K562 (cell line): Measurements from ENCODE around the gene NCAM2. TPM values are rescaled to one million over a fixed set of nuclear protein-coding genes. Genes with fewer than 3 reads are reported as not detected.

Experiments
- ATAC-seq: fragments of 200-7000 bp; cut with Tn5 transposase; 3 replicates; pipeline ENCODE4 v1.9.1; 2020; ENCODE audit warnings: moderate library complexity
- BruUV-seq: library from RNA; stranded (reverse); fragments of 400-500 nt; replicated peaks from 2 replicates; lab custom pipeline; 2021; lab: Mats Ljungman, UMichigan
- CTCF ChIA-PET: fragments of 300-600 bp; formaldehyde crosslinking; extraction: SDS; loops from one replicate; lab custom pipeline; 2021; ENCODE audit warnings: low intra/inter-chr PET ratio; lab: Yijun Ruan, JAX
- POLR2A ChIA-PET: fragments of 300-600, 350-650 bp; sonication (Branson Sonifier 250); formaldehyde crosslinking; extraction: SDS; loops from one replicate; lab custom pipeline; 2021; ENCODE audit warnings: antibody characterized with exemption, inconsistent platforms; lab: Yijun Ruan, JAX
- DNase-seq, 4 experiments: peaks; one replicate each; pipeline versions ENCODE4 v3.0.0 to v3.0.0-alpha.2; 2011 to 2018; ENCODE audit warnings: low spot score in 3 of 4, mixed read lengths in 3 of 4; ENCODE audit errors: extremely low read depth in 1 of 4
- FAIRE-seq: peaks from 2 replicates; lab custom pipeline; 2011; peaks lifted over from hg19 to GRCh38; lab: Jason Lieb, UNC
- H2AFZ ChIP-seq: 2 replicates; pipeline ENCODE4 v1.6.0; 2011; ENCODE audit warnings: low read depth, low read length, control low read depth, inconsistent platforms
- H3K27ac ChIP-seq: fragments of 200-600 bp; 3 replicates; pipeline ENCODE4 v1.8.0; 2011; ENCODE audit warnings: low read depth, mild to moderate bottlenecking, control low read depth, inconsistent platforms, low read length, moderate library complexity, mixed read lengths; ENCODE audit errors: extremely low read depth
- H3K27me3 ChIP-seq, 2 experiments: fragments of 300-600 bp in 1 of 2; 2 replicates in 1 of 2; 3 replicates in 1 of 2; pipeline versions ENCODE4 v1.6.0 to v1.8.0; 2011; ENCODE audit warnings: inconsistent platforms in 2 of 2, low read length in 2 of 2, mild to moderate bottlenecking in 1 of 2, mixed read lengths in 1 of 2, moderate library complexity in 1 of 2; ENCODE audit not compliant: control insufficient read depth in 2 of 2, insufficient read depth in 2 of 2
- H3K36me3 ChIP-seq: fragments of 300-600 bp; 3 replicates; pipeline ENCODE4 v1.8.0; 2011; ENCODE audit warnings: mild to moderate bottlenecking, low read length, inconsistent platforms; ENCODE audit not compliant: control insufficient read depth, insufficient read depth
- H3K4me1 ChIP-seq, 2 experiments: fragments of 200-600 bp in 1 of 2; replicated peaks in 1 of 2; 2 replicates in 1 of 2; 3 replicates in 1 of 2; pipeline versions ENCODE4 v1.5.1 to v1.8.0; 2011; ENCODE audit warnings: inconsistent platforms in 2 of 2, low read length in 2 of 2, mild to moderate bottlenecking in 1 of 2, mixed read lengths in 1 of 2, moderate library complexity in 1 of 2; ENCODE audit not compliant: control insufficient read depth in 2 of 2, insufficient read depth in 2 of 2
- H3K4me2 ChIP-seq: 2 replicates; pipeline ENCODE4 v1.6.1; 2011; ENCODE audit warnings: low read length, control low read depth, inconsistent platforms, mixed read lengths; ENCODE audit not compliant: insufficient read depth
- H3K4me3 ChIP-seq: fragments of 200-600 bp; sonication (generic), shearing (Covaris generic); 2 replicates; pipeline ENCODE4 v1.5.1; 2016; ENCODE audit warnings: control low read depth, inconsistent platforms
- H3K79me2 ChIP-seq: fragments of 200-600 bp; 3 replicates; pipeline ENCODE4 v1.8.0; 2011; ENCODE audit warnings: low read length, inconsistent platforms; ENCODE audit not compliant: control insufficient read depth, insufficient read depth
- H3K9ac ChIP-seq, 2 experiments: 2 replicates each; pipeline versions ENCODE4 v1.6.0 to v1.6.1; 2011; ENCODE audit warnings: low read depth in 2 of 2, low read length in 2 of 2, control low read depth in 1 of 2, inconsistent platforms in 1 of 2, mild to moderate bottlenecking in 1 of 2, mixed read lengths in 1 of 2; ENCODE audit not compliant: insufficient read depth in 1 of 2
- H3K9me1 ChIP-seq: one replicate; pipeline ENCODE4 v1.6.0; 2011; ENCODE audit warnings: inconsistent platforms, mild to moderate bottlenecking, low read length, moderate library complexity; ENCODE audit not compliant: control insufficient read depth, insufficient read depth
- H3K9me3 ChIP-seq: replicated peaks from 2 replicates; pipeline ENCODE4 v1.5.1; 2011; ENCODE audit warnings: low read depth, low read length, inconsistent platforms; ENCODE audit not compliant: control insufficient read depth, insufficient read depth
- H4K20me1 ChIP-seq: replicated peaks from 2 replicates; pipeline ENCODE4 v1.6.1; 2011; ENCODE audit warnings: low read length, inconsistent platforms, mixed read lengths; ENCODE audit not compliant: control insufficient read depth, insufficient read depth
- HEY1 ChIP-seq: fragments of 250-450 bp; sonication (Bioruptor Pico); IDR thresholded peaks from 2 replicates; pipeline ENCODE4 v1.5.0; 2020; ENCODE audit warnings: mild to moderate bottlenecking, moderate library complexity, borderline replicate concordance
- NR2C1 ChIP-seq, 2 experiments: fragments of 450-650 bp; IDR thresholded peaks; 2 replicates each; pipeline ENCODE4 v1.6.1; 2017; ENCODE audit warnings: mild to moderate bottlenecking in 2 of 2, antibody characterized with exemption in 1 of 2, inconsistent platforms in 1 of 2, missing compliant biosample characterization in 1 of 2, missing genetic modification characterization in 1 of 2
- PML ChIP-seq: IDR thresholded peaks from 2 replicates; pipeline ENCODE4 v1.6.1; 2012; ENCODE audit warnings: low read length, inconsistent platforms
- POLR2AphosphoS2 ChIP-seq: IDR thresholded peaks from 2 replicates; pipeline ENCODE4 v1.6.1; 2012; ENCODE audit warnings: low read length, improper control_type of control experiment
- RFX5 ChIP-seq: IDR thresholded peaks from 2 replicates; pipeline ENCODE4 v1.6.1; 2011; ENCODE audit warnings: low read depth, mild to moderate bottlenecking, improper control_type of control experiment, low read length
- SREBF1 ChIP-seq: fragments of 150-350 bp; IDR thresholded peaks from 2 replicates; pipeline ENCODE4 v1.6.1; 2014; ENCODE audit warnings: antibody characterized with exemption, low read depth, low read length, borderline replicate concordance
- ZNF445 ChIP-seq: fragments of 250-450 bp; sonication (Bioruptor Pico); IDR thresholded peaks from 2 replicates; pipeline ENCODE4 v1.4.0; 2020; ENCODE audit warnings: low read depth, mild to moderate bottlenecking, moderate library complexity
- WGBS: fragments of 100-300 bp; shearing (Covaris generic); methylation state at CpG from one replicate; pipeline ENCODE4 v1.1.6; 2016; ENCODE audit warnings: low coverage, mixed read lengths; ENCODE audit not compliant: insufficient coverage; ENCODE audit errors: missing lambda C conversion rate; 5-methylcytosine and 5-hydroxymethylcytosine counted together
- in situ Hi-C: fragments of 300-500 bp; cut with MboI; formaldehyde crosslinking; loops from 4 replicates; pipeline ENCODE4 v1.15.0; 2018; ENCODE audit warnings: inconsistent platforms, mixed read lengths
- intact Hi-C: fragments of 100-400 bp; cut with micrococcal nuclease; formaldehyde crosslinking; loops from 2 replicates; pipeline ENCODE4 v1.14.2; 2022
- polyA plus RNA-seq, 8 experiments: library from polyadenylated mRNA; depleted of rRNA in 4 of 8; stranded (reverse) in 5 of 8; unstranded in 3 of 8; fragments of >200 nt; fragmentation: Nextera tagmentation in 2 of 8; fragmentation: Illumina TruSeq in 1 of 8; extraction: Ambion mirVana in 2 of 8; extraction: Trizol in 1 of 8; gene quantifications; 2 replicates each; pipeline versions ENCODE4 v1.2.1 to v1.2.3, GENCODE V29; 2011 to 2014; ENCODE audit warnings: inconsistent platforms in 1 of 8, missing spikeins in 1 of 8
- total RNA-seq, 7 experiments: library from RNA; depleted of rRNA in 6 of 7; stranded (reverse); fragments of >200 nt in 6 of 7; fragmentation: Illumina TruSeq in 2 of 7; extraction: Trizol in 2 of 7; gene quantifications; 2 replicates each; pipeline versions ENCODE4 v1.2.1 to v1.2.3, GENCODE V29; 2011 to 2021; ENCODE audit warnings: low replicate concordance in 1 of 7
- TF ChIP-seq, protein P1 (sequence below): sonication (generic); formaldehyde crosslinking; IDR thresholded peaks from 2 replicates; pipeline ENCODE4 v1.8.0; 2022; ENCODE audit warnings: missing genetic modification reagents, mild to moderate bottlenecking, moderate library complexity, borderline replicate concordance

Gene NCAM2
- total and polyA plus RNA-seq, 9 of the 15 experiments (the other 6 are each of a cell fraction or from before 2014, with no cell fraction given) = 14.0 to 58.2 (median 27.8) TPM

DNA sequence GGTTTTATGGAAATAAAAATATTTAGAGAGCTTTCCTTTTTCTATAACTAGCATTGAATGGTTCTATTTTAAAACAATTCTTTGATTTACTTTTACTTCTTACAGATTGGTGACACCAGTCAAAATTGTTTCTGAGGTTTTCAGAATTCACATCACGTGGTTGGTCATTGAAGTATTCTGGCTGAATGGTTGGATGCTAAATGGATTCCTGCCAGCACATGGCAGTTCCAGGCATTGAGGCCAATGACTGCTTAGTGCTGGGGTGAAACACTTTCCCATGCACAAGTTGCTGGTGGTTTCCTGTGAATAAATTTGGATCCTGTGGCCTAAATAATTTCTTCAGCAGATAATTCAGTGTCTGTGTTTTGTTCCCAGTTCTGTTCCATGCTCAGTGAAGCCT lies 20.6 kb downstream of the NCAM2 start:
- no peaks in the 10 kb centered on the region for H3K36me3 ChIP-seq
- ATAC-seq = no peak
- no peaks in the 10 kb centered on the region for H3K9me1 ChIP-seq
- no peak for DNase-seq
- no peaks in the 10 kb centered on the region for H3K27me3 ChIP-seq
- H3K9ac ChIP-seq = no peak overlapping the region
- no peaks in the 10 kb centered on the region; a peak in 2 of 5 replicates for H3K4me1 ChIP-seq
- no peak overlapping the region for H3K4me3 ChIP-seq
- no peaks in the 10 kb centered on the region for H4K20me1 ChIP-seq
- TF ChIP-seq NR2C1 (IDR thresholded peaks at IDR 0.05) (no peak), NR2C1 (tag; IDR thresholded peaks at IDR 0.05) (no peak), HEY1 (CRISPR knock-in tag) (no peak), ZNF445 (no peak), SREBF1 (no peak), POLR2AphosphoS2 (no peak), PML (no peak), RFX5 (no peak)
- TF ChIP-seq, protein P1, sequence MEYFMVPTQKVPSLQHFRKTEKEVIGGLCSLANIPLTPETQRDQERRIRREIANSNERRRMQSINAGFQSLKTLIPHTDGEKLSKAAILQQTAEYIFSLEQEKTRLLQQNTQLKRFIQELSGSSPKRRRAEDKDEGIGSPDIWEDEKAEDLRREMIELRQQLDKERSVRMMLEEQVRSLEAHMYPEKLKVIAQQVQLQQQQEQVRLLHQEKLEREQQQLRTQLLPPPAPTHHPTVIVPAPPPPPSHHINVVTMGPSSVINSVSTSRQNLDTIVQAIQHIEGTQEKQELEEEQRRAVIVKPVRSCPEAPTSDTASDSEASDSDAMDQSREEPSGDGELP (CRISPR knock-in tag) = no peak
- WGBS = 20% methylated on average over 1 of the region's 1 CpG
- no peaks in the 10 kb centered on the region for H3K9me3 ChIP-seq
- in situ Hi-C loops (loop anchor here (25.0 kb wide), 3 partner anchors 668 to 1768 kb away; no protein-coding TSS in a partner anchor), intact Hi-C loops (no loop called here)
- H3K4me2 ChIP-seq = no peak overlapping the region
- ChIA-PET POLR2A (no interaction called here), CTCF (no interaction called here)
- no peak overlapping the region for H3K27ac ChIP-seq
- no peaks in the 10 kb centered on the region for H3K79me2 ChIP-seq
- BruUV-seq = no TSS peak
- no peak for FAIRE-seq
- H2AFZ ChIP-seq = no peak overlapping the region
